ENCODE results near the gene DIPK1B. TPM values are rescaled to one million over a fixed set of nuclear protein-coding genes. Genes with fewer than 3 reads are reported as not detected.
A peak's percentile ranks its signal among the peaks of the same experiment; 100 is the strongest.
"Not testable (repeated sequence)": the region's sequence is repeated elsewhere in the genome, so short reads cannot be mapped to it uniquely, and the experiment has no call there.

Gene DIPK1B
- total and polyA plus RNA-seq, 10 of the 15 experiments (the other 5 are each of a cell fraction or from before 2014, with no cell fraction given) = 0.08 to 0.28 (median 0.13) TPM; not detected in 3

GRCh38 chr9:136765745-136766409 lies 53.5 kb downstream of the DIPK1B start:
- Histone ChIP-seq H3K4me3 (peak overlapping the region; percentile 62), H3K4me2 (ENCODE audit: control insufficient read depth, insufficient read depth) (peak overlapping the region; percentile 81), H3K27ac (ENCODE audit: control insufficient read depth, insufficient read depth) (peak overlapping the region; percentile 79), H3K9ac (ENCODE audit: control insufficient read depth, insufficient read depth, low read length) (peak overlapping the region; percentile 22; the same call in 1 of the 2 replicates), H3K4me1 (ENCODE audit: control insufficient read depth, insufficient read depth, low read length) (peaks cover 26% of the 10 kb centered on the region), H2AFZ (ENCODE audit: control insufficient read depth, low read depth, low read length) (peak overlapping the region; percentile 63)
- POLR2A ChIA-PET = interaction anchor here (0.5 to 1.5 kb wide), 7 partner anchors 12 to 444 kb away, joined by 3 to 5 read pairs (median 4); no protein-coding TSS in a partner anchor
- H4K20me1 ChIP-seq (ENCODE audit: control insufficient read depth, insufficient read depth); H3K79me2 ChIP-seq (ENCODE audit: control insufficient read depth, insufficient read depth, low read length); H3K27me3 ChIP-seq (replicated peaks in 1 of 2; ENCODE audit: control insufficient read depth in 2 of 2, insufficient read depth in 2 of 2, low read length in 1 of 2); in situ Hi-C loops (cut with MboI); intact Hi-C loops (cut with micrococcal nuclease; ENCODE audit: unreplicated experiment); H3K9me3 ChIP-seq (replicated peaks; ENCODE audit: control insufficient read depth, insufficient read depth, low read length); BruUV-seq (replicated peaks); H3K36me3 ChIP-seq (ENCODE audit: control insufficient read depth in 2 of 2, insufficient read depth in 2 of 2, low read length in 1 of 2): not testable (repeated sequence)
- CTCF ChIA-PET = interaction anchor here (0.8 to 9.3 kb wide), 15 partner anchors 10 to 471 kb away, joined by 3 to 163 read pairs (median 4); partner anchors contain the start of genes TMEM141 and TRAF2
- 0 out of 2 replicates have a peak, but pooled peaks have one; percentile 31 for TF ChIP-seq NBN (IDR thresholded peaks at IDR 0.05)
- TF ChIP-seq CREM (IDR thresholded peaks at IDR 0.05; ENCODE audit: low read depth) = 0 out of 2 replicates have a peak, but pooled peaks have one; percentile 30
- TF ChIP-seq RUNX3 (IDR thresholded peaks at IDR 0.05; ENCODE audit: low read length) = 0 out of 2 replicates have a peak, but pooled peaks have one; percentile 14
- peak; percentile 38; the same call in 1 of the 3 replicates for TF ChIP-seq POU2F2 (IDR thresholded peaks at IDR 0.05; ENCODE audit: borderline replicate concordance, low read depth, low read length)
- 0 out of 2 replicates have a peak, but pooled peaks have one; percentile 10 for TF ChIP-seq ZBTB40 (IDR thresholded peaks at IDR 0.05; ENCODE audit: borderline replicate concordance)
- 0 out of 2 replicates have a peak, but pooled peaks have one; percentile 79 for TF ChIP-seq ASH2L (IDR thresholded peaks at IDR 0.05; ENCODE audit: borderline replicate concordance, low read depth)
- peak; percentile 44 to 46; a peak in 2 of 4 replicates for TF ChIP-seq IKZF2 (IDR thresholded peaks at IDR 0.05)
- peak; percentile 33; the same call in 1 of the 2 replicates for TF ChIP-seq CREB1 (IDR thresholded peaks at IDR 0.05; ENCODE audit: low read depth)
- peak; percentile 7; the same call in 1 of the 2 replicates for TF ChIP-seq MTA2 (IDR thresholded peaks at IDR 0.05; ENCODE audit: low read depth)
- TF ChIP-seq ATF7 (IDR thresholded peaks at IDR 0.05; ENCODE audit: low read depth) = peak; percentile 36
- peak in 1 of 2 experiments; percentile 68; a peak in 2 of 4 replicates for TF ChIP-seq BHLHE40 (IDR thresholded peaks at IDR 0.05; ENCODE audit: borderline replicate concordance in 1 of 2, low read depth in 2 of 2, low read length in 1 of 2)
- TF ChIP-seq IKZF1 (conservative IDR thresholded peaks at IDR 0.05) = peak; percentile 41; the same call in 1 of the 2 replicates
- RAD21 ChIA-PET (ENCODE audit: unreplicated experiment) = interaction anchor here (0.6 to 1.9 kb wide), 13 partner anchors 11 to 269 kb away, joined by 3 to 9 read pairs (median 4); partner anchors contain the start of genes PAXX and TMEM141
- WGBS (ENCODE audit: insufficient coverage, insufficient replicate concordance, low lambda C conversion rate, missing lambda C conversion rate) = 4% methylated on average over 14 of the region's 14 CpGs
- FAIRE-seq = peak; percentile 88
- ATAC-seq = peak; percentile 91
- peak; percentile 40 for DNase-seq (ENCODE audit: low read depth, low spot score)
- SMC1A ChIA-PET (ENCODE audit: uncharacterized antibody, unreplicated experiment) = interaction anchor here (1.1 to 3.7 kb wide), 8 partner anchors 12 to 269 kb away, joined by 3 to 23 read pairs (median 4); no protein-coding TSS in a partner anchor

All from GM12878 (cell line).